ENCODE measurements around the gene ANXA3. TPM values are rescaled to one million over a fixed set of nuclear protein-coding genes. Genes with fewer than 3 reads are reported as not detected.

ANXA3 gene
- total and polyA plus RNA-seq, 2 experiments from 2014 or later = 194 to 198 TPM

- Histone ChIP-seq H3K79me2 (no peaks in the 10 kb centered on the region), H3K4me2 (no peak overlapping the region), H3K9me2 (replicated peaks; ENCODE audit: insufficient read depth) (no peaks in the 10 kb centered on the region), H4K20me1 (ENCODE audit: insufficient read depth, poor library complexity, severe bottlenecking) (no peaks in the 10 kb centered on the region), H3K36me3 (replicated peaks; ENCODE audit: insufficient read depth, low read depth) (no peaks in the 10 kb centered on the region), H2AFZ (no peak overlapping the region), H3K9me3 (ENCODE audit: low read depth) (no peaks in the 10 kb centered on the region), H3K4me3 (no peak overlapping the region), H3K4me1 (ENCODE audit: insufficient read depth) (peaks cover 17% of the 10 kb centered on the region), H3K27me3 (no peaks in the 10 kb centered on the region), H3K27ac (no peak overlapping the region)
- no peak for DNase-seq (ENCODE audit: low spot score)
- WGBS (ENCODE audit: low lambda C conversion rate, missing lambda C conversion rate) = 93% methylated on average over 1 of the region's 1 CpG
- TF ChIP-seq CTCF (IDR thresholded peaks at IDR 0.05; ENCODE audit: poor library complexity) (no peak), EZH2phosphoT487 (IDR thresholded peaks at IDR 0.05; ENCODE audit: low read depth, severe bottlenecking, unreplicated experiment) (no peak), EZH2 (IDR thresholded peaks at IDR 0.05; ENCODE audit: borderline replicate concordance) (no peak)
These were observed 108.1 kb downstream of the ANXA3 start for GRCh38 chr4:78659665-78660064.

Small RNA genes within 50 kb of the gene (small RNA-seq; reads per million reads assigned to genes)
- gene HIGD1AP13 (not detected), gene RF00019 (not detected)

Other genes with a start within 250 kb of the ANXA3 start
- 92.5 and 96.5 TPM in 2 replicates for gene BMP2K, start 224.6 kb downstream of the ANXA3 start, total RNA-seq
- 27.3 and 27.9 TPM in 2 replicates for gene BMP2K, start 224.6 kb downstream of the ANXA3 start, polyA plus RNA-seq

Measured in hepatocyte (in vitro differentiated cells).